Body of pancreas (tissue), 4 donors: ENCODE measurements around the gene CPNE7. TPM values are rescaled to one million over a fixed set of nuclear protein-coding genes. Genes with fewer than 3 reads are reported as not detected.

ENCODE experiments used
- ATAC-seq: fragments of 150-250 bp; one replicate; pipeline ENCODE4 v1.9.1; 2016
- DNase-seq, 4 donors: peaks; one replicate each; pipeline ENCODE4 v3.0.0-alpha.2; 2019
- H3K27ac ChIP-seq, 4 donors: fragments of 200-600 bp; sonication (generic); 1 replicate in 3 of 4; 2 replicates in 1 of 4; pipeline versions ENCODE4 v1.5.1 to v1.6.1; 2016 to 2019; ENCODE audit warnings: mild to moderate bottlenecking in 1 of 4, mixed read lengths in 1 of 4, moderate library complexity in 1 of 4
- H3K27me3 ChIP-seq, 2 donors: fragments of 200-600 bp; sonication (generic); one replicate each; pipeline ENCODE4 v1.6.0; 2016; ENCODE audit warnings: mild to moderate bottlenecking in 1 of 2
- H3K36me3 ChIP-seq, 2 donors: fragments of 200-600 bp; sonication (generic); replicated peaks in 1 of 2; 2 replicates each; pipeline ENCODE4 v1.5.1; 2016; ENCODE audit warnings: low read depth in 2 of 2; ENCODE audit not compliant: insufficient read depth in 1 of 2
- H3K4me1 ChIP-seq: fragments of 200-600 bp; sonication (generic); one replicate; pipeline ENCODE4 v1.6.0; 2016
- H3K4me3 ChIP-seq, 2 donors: fragments of 200-600 bp; sonication (generic); 1 replicate in 1 of 2; 2 replicates in 1 of 2; pipeline ENCODE4 v1.5.1; 2016 to 2019
- H3K9me3 ChIP-seq, 3 donors: fragments of 200-600 bp; sonication (generic); 1 replicate in 2 of 3; 2 replicates in 1 of 3; pipeline ENCODE4 v1.5.1; 2016
- POLR2A ChIP-seq, 3 donors: fragments of 450-650 bp; IDR thresholded peaks; one replicate each; pipeline ENCODE4 v1.6.1; 2016; ENCODE audit warnings: antibody characterized with exemption in 3 of 3, mild to moderate bottlenecking in 2 of 3
- WGBS, 2 donors: methylation state at CpG; one replicate each; pipeline ENCODE4 v1.1.5; 2017; 5-methylcytosine and 5-hydroxymethylcytosine counted together
- intact Hi-C: fragments of 100-400 bp; cut with DNase I; formaldehyde crosslinking; loops from one replicate; pipeline ENCODE4 v1.15.1; 2023
- total RNA-seq, 2 donors: library from RNA; depleted of rRNA; stranded (reverse); fragments of >200 nt; gene quantifications; one replicate each; pipeline ENCODE4 v1.1.0, GENCODE V29; 2016
- TF ChIP-seq, protein P1 (sequence below), 7 experiments: fragments of 450-650 bp in 4 of 7; fragments of 200-600 bp in 3 of 7; sonication (generic) in 3 of 7; IDR thresholded peaks; one replicate each; pipeline ENCODE4 v1.5.1; 2016 to 2019; ENCODE audit warnings: antibody characterized with exemption in 7 of 7

The CPNE7 gene
- total RNA-seq, 2 donors from 2014 or later: 2.1 TPM; not detected in 1

GRCh38 chr16:89565256-89565505 is 10.4 kb upstream of the CPNE7 start:
- Histone ChIP-seq H3K4me1 (peaks cover 51% of the 10 kb centered on the region), H3K27me3 (no peaks in the 10 kb centered on the region), H3K9me3 (no peaks in the 10 kb centered on the region), H3K4me3 (no peak overlapping the region), H3K36me3 (peaks cover 5 to 18% of the 10 kb centered on the region in 2 donors), H3K27ac (peak overlapping the region in 3 of 4 donors; percentile 31 to 66 (median 59))
- DNase-seq (peak in 1 of 4 donors; percentile 26), ATAC-seq (peak; percentile 0)
- WGBS, 2 donors: 17 to 26% methylated on average over 1 to 3 of the region's 3 CpGs
- TF ChIP-seq, protein P1, sequence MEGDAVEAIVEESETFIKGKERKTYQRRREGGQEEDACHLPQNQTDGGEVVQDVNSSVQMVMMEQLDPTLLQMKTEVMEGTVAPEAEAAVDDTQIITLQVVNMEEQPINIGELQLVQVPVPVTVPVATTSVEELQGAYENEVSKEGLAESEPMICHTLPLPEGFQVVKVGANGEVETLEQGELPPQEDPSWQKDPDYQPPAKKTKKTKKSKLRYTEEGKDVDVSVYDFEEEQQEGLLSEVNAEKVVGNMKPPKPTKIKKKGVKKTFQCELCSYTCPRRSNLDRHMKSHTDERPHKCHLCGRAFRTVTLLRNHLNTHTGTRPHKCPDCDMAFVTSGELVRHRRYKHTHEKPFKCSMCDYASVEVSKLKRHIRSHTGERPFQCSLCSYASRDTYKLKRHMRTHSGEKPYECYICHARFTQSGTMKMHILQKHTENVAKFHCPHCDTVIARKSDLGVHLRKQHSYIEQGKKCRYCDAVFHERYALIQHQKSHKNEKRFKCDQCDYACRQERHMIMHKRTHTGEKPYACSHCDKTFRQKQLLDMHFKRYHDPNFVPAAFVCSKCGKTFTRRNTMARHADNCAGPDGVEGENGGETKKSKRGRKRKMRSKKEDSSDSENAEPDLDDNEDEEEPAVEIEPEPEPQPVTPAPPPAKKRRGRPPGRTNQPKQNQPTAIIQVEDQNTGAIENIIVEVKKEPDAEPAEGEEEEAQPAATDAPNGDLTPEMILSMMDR (IDR thresholded peaks at IDR 0.05): no peak
- TF ChIP-seq POLR2A (IDR thresholded peaks at IDR 0.05): no peak
- intact Hi-C loops: no loop called here

DNA sequence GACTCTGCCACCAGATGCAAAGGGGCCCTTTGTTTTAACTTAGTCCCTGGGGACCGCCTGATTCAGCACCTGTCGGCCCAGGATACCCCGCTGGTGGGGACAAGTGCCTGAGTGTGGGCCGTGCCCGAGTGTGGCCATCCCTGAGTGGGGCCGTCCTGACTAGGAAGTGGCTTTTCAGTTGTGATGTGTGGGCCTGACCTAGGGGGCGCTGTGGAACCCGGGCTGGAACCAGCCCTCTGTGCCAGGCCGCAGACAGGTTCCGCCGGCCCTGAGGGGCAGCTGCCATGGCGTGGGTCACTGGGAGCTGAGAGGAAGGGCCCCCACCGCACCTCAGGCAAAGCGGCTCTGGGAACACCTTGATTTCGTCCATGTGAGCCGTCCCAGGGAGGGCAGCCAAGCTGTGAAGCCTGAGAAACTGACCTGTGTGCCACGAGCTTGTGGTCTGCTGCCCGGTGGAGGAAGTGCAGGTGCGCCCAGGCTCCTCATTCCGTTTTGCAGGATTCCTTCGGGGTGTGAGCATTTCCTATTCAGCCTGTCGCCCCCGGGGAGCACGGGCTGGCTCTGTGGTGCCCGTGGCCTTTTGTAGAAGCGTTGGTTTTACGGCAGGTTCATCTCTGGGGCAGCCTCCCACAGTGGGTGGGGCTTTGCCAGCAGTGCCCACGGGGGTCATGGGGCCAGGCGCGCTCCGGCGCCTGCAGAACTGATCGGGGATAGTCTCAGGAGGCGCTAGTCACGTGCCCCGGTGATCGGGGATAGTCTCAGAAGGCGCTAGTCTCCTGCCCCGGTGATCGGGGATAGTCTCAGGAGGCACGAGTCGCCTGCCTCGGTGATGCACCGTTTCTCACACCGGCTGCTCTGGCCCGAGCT is 9.8 kb upstream of the CPNE7 start:
- Histone ChIP-seq H3K27me3 (no peaks in the 10 kb centered on the region), H3K4me3 (no peak overlapping the region), H3K27ac (peak overlapping the region in 3 of 4 donors; percentile 31 to 66 (median 59)), H3K4me1 (peaks cover 51% of the 10 kb centered on the region), H3K36me3 (peaks cover 5 to 18% of the 10 kb centered on the region in 2 donors), H3K9me3 (no peaks in the 10 kb centered on the region)
- ATAC-seq (peak; percentile 63), DNase-seq (peak; percentile 68 to 77 (median 74))
- WGBS, 2 donors: 18 to 54% methylated on average over 12 to 45 of the region's 46 CpGs
- peak in 2 of 3 donors; percentile 39 to 42 for TF ChIP-seq POLR2A (IDR thresholded peaks at IDR 0.05)
- TF ChIP-seq, protein P1 (IDR thresholded peaks at IDR 0.05): peak; percentile 33 to 65 (median 49)
- intact Hi-C loops: no loop called here

DNA sequence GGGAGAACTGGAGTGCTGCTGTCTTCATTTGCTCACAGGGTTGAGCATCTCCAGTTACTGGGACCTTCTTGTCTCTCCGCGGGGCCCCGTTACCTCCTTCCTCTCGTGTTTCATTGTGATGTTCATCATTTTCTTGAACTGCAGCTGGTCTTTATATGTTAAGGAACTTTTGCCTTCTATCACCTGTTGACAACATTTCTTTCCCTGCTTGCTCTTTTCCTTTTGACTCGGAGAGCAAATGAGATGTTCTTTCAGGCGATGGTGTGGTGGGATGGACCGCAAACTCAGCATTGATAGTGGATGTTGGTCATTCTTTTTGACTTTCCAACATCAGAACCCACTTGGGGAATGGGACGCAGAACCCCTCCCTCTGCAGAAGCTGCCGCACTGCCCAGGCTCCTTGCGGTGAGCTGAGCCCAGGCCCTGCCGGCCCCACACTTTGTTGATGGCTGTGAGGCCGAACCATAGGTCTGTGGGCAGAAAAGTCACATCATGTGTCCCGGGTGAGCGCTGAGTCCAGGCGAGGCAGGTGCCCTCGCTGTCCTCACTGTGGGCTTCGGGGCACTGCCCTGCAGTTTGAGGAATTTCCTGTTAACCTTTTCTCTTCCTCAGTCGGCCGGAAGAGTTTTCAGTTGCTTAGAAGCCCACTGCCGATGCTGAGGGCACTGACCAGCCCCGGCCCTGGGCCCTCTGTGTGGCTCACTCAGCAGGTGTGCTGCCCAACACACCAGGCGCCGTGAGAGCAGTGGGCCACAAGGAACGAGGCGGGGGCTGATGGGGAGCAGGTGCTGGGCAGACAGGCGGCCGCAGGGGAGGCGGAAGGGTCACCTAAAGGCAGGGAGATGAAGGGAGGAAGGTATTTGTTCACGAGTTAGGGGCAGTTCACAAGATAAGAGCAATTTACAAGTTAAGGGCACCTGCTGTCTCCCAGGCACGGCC is 7.6 kb upstream of the CPNE7 start:
- TF ChIP-seq POLR2A (IDR thresholded peaks at IDR 0.05): no peak
- TF ChIP-seq, protein P1 (IDR thresholded peaks at IDR 0.05): no peak
- intact Hi-C loops: no loop called here
- WGBS, 2 donors: 81 to 83% methylated on average over 22 to 30 of the region's 30 CpGs
- no peaks in the 10 kb centered on the region for H3K9me3 ChIP-seq
- H3K36me3 ChIP-seq: peaks cover 5 to 16% of the 10 kb centered on the region in 2 donors
- no peaks in the 10 kb centered on the region for H3K27me3 ChIP-seq
- peaks cover 34% of the 10 kb centered on the region for H3K4me1 ChIP-seq
- no peak overlapping the region for H3K27ac ChIP-seq
- ATAC-seq (no peak), DNase-seq (no peak)
- H3K4me3 ChIP-seq: no peak overlapping the region

- Histone ChIP-seq H3K9me3 (no peaks in the 10 kb centered on the region), H3K4me1 (peaks cover 22% of the 10 kb centered on the region), H3K27me3 (no peaks in the 10 kb centered on the region), H3K4me3 (no peak overlapping the region), H3K36me3 (no peaks in the 10 kb centered on the region), H3K27ac (no peak overlapping the region)
- DNase-seq: no peak
- no peak for ATAC-seq
- no peak for TF ChIP-seq POLR2A (IDR thresholded peaks at IDR 0.05)
- TF ChIP-seq, protein P1 (IDR thresholded peaks at IDR 0.05): no peak
- WGBS, 2 donors: 70 to 83% methylated on average over 4 to 23 of the region's 23 CpGs
- intact Hi-C loops: no loop called here
Measured at GRCh38 chr16:89569506-89570341, 5.8 kb upstream of the CPNE7 start.
